HCT116 (cell line): ENCODE data around the gene CDV3. TPM values are rescaled to one million over a fixed set of nuclear protein-coding genes. Genes with fewer than 3 reads are reported as not detected.
"Not testable (repeated sequence)": the region's sequence is repeated elsewhere in the genome, so short reads cannot be mapped to it uniquely, and the experiment has no call there.

Source experiments
- ATAC-seq: fragments of 200-7000 bp; cut with Tn5 transposase; 2 replicates; pipeline ENCODE4 v1.9.1; 2020; ENCODE audit warnings: mild to moderate bottlenecking, moderate library complexity
- BruUV-seq: library from RNA; stranded (reverse); fragments of 400-500 nt; replicated peaks from 2 replicates; lab custom pipeline; 2021; lab: Mats Ljungman, UMichigan
- CTCF ChIA-PET: fragments of 300-600 bp; sonication (Branson Sonifier 250); formaldehyde crosslinking; loops from one replicate; lab custom pipeline; 2021; ENCODE audit warnings: antibody characterized with exemption; lab: Charles Lee
- POLR2A ChIA-PET: fragments of 300-600, 350-600 bp; sonication (Branson Sonifier 250); formaldehyde crosslinking; loops from one replicate; lab custom pipeline; 2021; ENCODE audit warnings: antibody characterized with exemption; lab: Charles Lee
- RAD21 ChIA-PET, 2 experiments: fragments of 300-600 bp; sonication (Branson Sonifier 250); formaldehyde crosslinking; loops; one replicate each; lab custom pipeline; 2023; ENCODE audit warnings: low total read pairs in 2 of 2; ENCODE audit not compliant: uncharacterized antibody in 2 of 2, unreplicated experiment in 2 of 2, low non-redundant PET in 1 of 2; lab: Charles Lee
- DNase-seq: peaks from one replicate; pipeline ENCODE4 v3.0.0-alpha.2; 2010; ENCODE audit warnings: low read depth, low spot score
- H2AFZ ChIP-seq: fragments of 200-600 bp; shearing (Covaris generic), sonication (generic); 2 replicates; pipeline ENCODE4 v1.6.1; 2017; ENCODE audit warnings: low read depth, mixed run types, mixed read lengths, antibody characterized with exemption, low read length; ENCODE audit not compliant: poor library complexity, severe bottlenecking
- H3K27ac ChIP-seq: 2 replicates; pipeline ENCODE4 v1.5.1; 2012; ENCODE audit warnings: low read depth, low read length
- H3K27me3 ChIP-seq: fragments of 200-600 bp; sonication (generic); 2 replicates; pipeline ENCODE4 v1.6.1; 2016; ENCODE audit warnings: mixed run types, low read length, mixed read lengths; ENCODE audit not compliant: insufficient read depth
- H3K36me3 ChIP-seq, 2 experiments: fragments of 200-500 bp in 1 of 2; fragments of 200-600 bp in 1 of 2; sonication (Bioruptor generic) in 1 of 2; sonication (generic) in 1 of 2; 2 replicates each; pipeline versions ENCODE4 v1.5.1 to v1.6.1; 2014 to 2016; ENCODE audit warnings: low read length in 2 of 2, inconsistent platforms in 1 of 2, mixed read lengths in 1 of 2, mixed run types in 1 of 2; ENCODE audit not compliant: insufficient read depth in 2 of 2, control insufficient read depth in 1 of 2
- H3K4me1 ChIP-seq, 2 experiments: fragments of 200-600 bp in 1 of 2; sonication (generic) in 1 of 2; 2 replicates each; pipeline versions ENCODE4 v1.5.1 to v1.6.1; 2012 to 2017; ENCODE audit warnings: low read length in 2 of 2, inconsistent platforms in 1 of 2, mild to moderate bottlenecking in 1 of 2, mixed read lengths in 1 of 2, mixed run types in 1 of 2, moderate library complexity in 1 of 2; ENCODE audit not compliant: insufficient read depth in 2 of 2, control insufficient read depth in 1 of 2
- H3K4me2 ChIP-seq: fragments of 200-600 bp; sonication (generic); 2 replicates; pipeline ENCODE4 v1.6.1; 2017; ENCODE audit warnings: mixed run types, low read length, mixed read lengths
- H3K4me3 ChIP-seq, 2 experiments: fragments of 200-600 bp in 1 of 2; sonication (generic) in 1 of 2; replicated peaks in 1 of 2; 2 replicates each; pipeline ENCODE4 v1.5.1; 2011 to 2016; ENCODE audit warnings: low read length in 2 of 2, control low read depth in 1 of 2, low read depth in 1 of 2, mild to moderate bottlenecking in 1 of 2, mixed read lengths in 1 of 2, mixed run types in 1 of 2
- H3K79me2 ChIP-seq: fragments of 200-600 bp; sonication (generic); 2 replicates; pipeline ENCODE4 v1.6.1; 2017; ENCODE audit warnings: mild to moderate bottlenecking, mixed run types, low read length, moderate library complexity, mixed read lengths; ENCODE audit not compliant: insufficient read depth
- H3K9ac ChIP-seq: fragments of 200-600 bp; sonication (generic); 2 replicates; pipeline ENCODE4 v1.6.1; 2016; ENCODE audit warnings: low read length, mixed read lengths
- H3K9me2 ChIP-seq: fragments of 200-600 bp; sonication (generic), shearing (Covaris generic); 2 replicates; pipeline ENCODE4 v1.6.1; 2017; ENCODE audit warnings: mixed run types, mild to moderate bottlenecking, moderate library complexity; ENCODE audit not compliant: insufficient read depth
- H3K9me3 ChIP-seq, 2 experiments: fragments of 200-500 bp in 1 of 2; fragments of 200-600 bp in 1 of 2; sonication (Bioruptor generic) in 1 of 2; sonication (generic) in 1 of 2; 2 replicates each; pipeline ENCODE4 v1.6.1; 2014 to 2017; ENCODE audit warnings: low read length in 2 of 2, mixed read lengths in 2 of 2, inconsistent platforms in 1 of 2, low read depth in 1 of 2, mild to moderate bottlenecking in 1 of 2, mixed run types in 1 of 2, moderate library complexity in 1 of 2; ENCODE audit not compliant: control insufficient read depth in 1 of 2, insufficient read depth in 1 of 2
- H4K20me1 ChIP-seq: fragments of 200-600 bp; sonication (generic), shearing (Covaris generic); 2 replicates; pipeline ENCODE4 v1.6.1; 2017; ENCODE audit warnings: mixed run types, mild to moderate bottlenecking, moderate library complexity; ENCODE audit not compliant: insufficient read depth
- CEBPB ChIP-seq: IDR thresholded peaks from 2 replicates; pipeline ENCODE4 v1.6.1; 2012; ENCODE audit warnings: low read depth
- ELF1 ChIP-seq: IDR thresholded peaks from 2 replicates; pipeline ENCODE4 v1.6.1; 2012; ENCODE audit warnings: low read depth, borderline replicate concordance
- POLR2A ChIP-seq: IDR thresholded peaks from 2 replicates; pipeline ENCODE4 v1.7.0; 2011; ENCODE audit warnings: borderline replicate concordance; ENCODE audit not compliant: insufficient read depth, insufficient read length; ENCODE audit errors: extremely low read depth
- TCF7L2 ChIP-seq: IDR thresholded peaks from 2 replicates; pipeline ENCODE4 v1.7.0; 2011; ENCODE audit warnings: borderline replicate concordance, inconsistent platforms; ENCODE audit not compliant: insufficient read depth, insufficient read length; ENCODE audit errors: extremely low read depth
- ZFX ChIP-seq: fragments of 450-650 bp; IDR thresholded peaks from 2 replicates; pipeline ENCODE4 v1.6.1; 2017
- ZNF274 ChIP-seq: fragments of 200-500 bp; sonication (Bioruptor generic); IDR thresholded peaks from 2 replicates; pipeline ENCODE4 v1.6.1; 2014; ENCODE audit warnings: mild to moderate bottlenecking, low read depth, low read length, inconsistent platforms
- intact Hi-C: fragments of 100-400 bp; cut with micrococcal nuclease; formaldehyde crosslinking; loops from 2 replicates; pipeline ENCODE4 v1.10.0; 2022
- total RNA-seq: library from RNA; stranded (reverse); gene quantifications from one replicate; pipeline ENCODE4 v1.2.1, GENCODE V29; 2021; ENCODE audit not compliant: unreplicated experiment
- TF ChIP-seq, protein P1 (sequence below): IDR thresholded peaks from 2 replicates; pipeline ENCODE4 v1.6.1; 2012

The CDV3 gene
- total RNA-seq, 1 experiment from 2014 or later: 153 TPM

DNA sequence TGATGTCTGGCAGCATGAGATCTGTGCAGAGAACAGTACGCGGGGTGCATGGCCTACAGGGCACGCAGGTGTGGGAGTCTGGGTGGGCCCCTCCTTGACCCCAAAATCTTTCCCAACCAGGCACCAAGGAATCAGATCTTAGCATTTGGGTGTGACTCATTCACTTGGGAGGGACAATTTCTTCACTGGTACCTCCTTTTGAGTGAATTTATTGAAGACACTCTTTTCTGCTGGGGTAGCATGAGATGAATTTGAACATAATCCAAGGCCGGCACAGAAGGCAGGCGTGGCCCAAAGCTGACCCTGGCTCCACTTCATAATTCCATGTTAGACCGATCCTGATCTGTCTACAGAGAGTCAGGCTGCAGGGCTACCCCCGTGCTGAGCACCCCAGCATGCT, 30.6 kb upstream of the CDV3 start:
- POLR2A ChIA-PET: no interaction called here
- no peaks in the 10 kb centered on the region for H3K9me2 ChIP-seq
- no peaks in the 10 kb centered on the region for H3K79me2 ChIP-seq
- RAD21 ChIA-PET: no interaction called here
- no peak overlapping the region for H3K4me2 ChIP-seq
- no TSS peak for BruUV-seq
- H3K4me3 ChIP-seq: no peak overlapping the region
- CTCF ChIA-PET: no interaction called here
- DNase-seq (no peak), ATAC-seq (no peak)
- H3K4me1 ChIP-seq: peaks cover 6 to 30% of the 10 kb centered on the region in 2 experiments
- H3K36me3 ChIP-seq: no peaks in the 10 kb centered on the region
- TF ChIP-seq TCF7L2 (no peak), POLR2A (no peak), ZNF274 (no peak), CEBPB (no peak), ELF1 (no peak), ZFX (no peak)
- TF ChIP-seq, protein P1, sequence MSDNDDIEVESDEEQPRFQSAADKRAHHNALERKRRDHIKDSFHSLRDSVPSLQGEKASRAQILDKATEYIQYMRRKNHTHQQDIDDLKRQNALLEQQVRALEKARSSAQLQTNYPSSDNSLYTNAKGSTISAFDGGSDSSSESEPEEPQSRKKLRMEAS: no peak
- H3K9me3 ChIP-seq: no peaks in the 10 kb centered on the region
- no peak overlapping the region for H3K27ac ChIP-seq
- no peaks in the 10 kb centered on the region for H4K20me1 ChIP-seq
- intact Hi-C loops: no loop called here
- no peaks in the 10 kb centered on the region for H3K27me3 ChIP-seq
- H2AFZ ChIP-seq: no peak overlapping the region
- no peak overlapping the region for H3K9ac ChIP-seq

DNA sequence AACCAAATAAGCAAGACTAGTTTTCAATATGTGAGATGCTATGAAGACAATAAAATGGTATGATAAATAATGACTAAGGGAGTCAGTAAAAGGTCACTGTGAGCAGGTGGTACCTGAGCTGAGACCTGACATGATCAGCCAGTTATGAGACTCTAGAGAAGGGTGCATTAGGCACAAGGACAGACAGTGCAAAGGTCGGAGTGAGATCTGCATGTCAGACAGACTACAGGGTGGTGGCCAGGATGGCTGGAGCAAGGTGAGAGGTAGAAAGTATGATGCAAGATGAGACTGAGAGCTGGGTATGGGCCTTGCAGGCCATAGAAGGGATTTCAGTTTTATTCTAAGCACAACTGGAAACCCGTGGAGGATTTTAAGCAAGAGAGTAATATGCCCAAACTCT, 28.5 kb upstream of the CDV3 start:
- POLR2A ChIA-PET, H3K4me3 ChIP-seq, DNase-seq, H3K27ac ChIP-seq, RAD21 ChIA-PET, H3K27me3 ChIP-seq, H2AFZ ChIP-seq, H3K4me2 ChIP-seq, H3K9ac ChIP-seq, H3K9me2 ChIP-seq, H3K36me3 ChIP-seq, H3K9me3 ChIP-seq, intact Hi-C loops, ATAC-seq, CTCF ChIA-PET, H4K20me1 ChIP-seq, H3K79me2 ChIP-seq, BruUV-seq: not testable (repeated sequence)
- H3K4me1 ChIP-seq: peaks cover 6 to 34% of the 10 kb centered on the region in 2 experiments
